ENCODE measurements around the gene TAF1C.

- TF ChIP-seq, protein P1, sequence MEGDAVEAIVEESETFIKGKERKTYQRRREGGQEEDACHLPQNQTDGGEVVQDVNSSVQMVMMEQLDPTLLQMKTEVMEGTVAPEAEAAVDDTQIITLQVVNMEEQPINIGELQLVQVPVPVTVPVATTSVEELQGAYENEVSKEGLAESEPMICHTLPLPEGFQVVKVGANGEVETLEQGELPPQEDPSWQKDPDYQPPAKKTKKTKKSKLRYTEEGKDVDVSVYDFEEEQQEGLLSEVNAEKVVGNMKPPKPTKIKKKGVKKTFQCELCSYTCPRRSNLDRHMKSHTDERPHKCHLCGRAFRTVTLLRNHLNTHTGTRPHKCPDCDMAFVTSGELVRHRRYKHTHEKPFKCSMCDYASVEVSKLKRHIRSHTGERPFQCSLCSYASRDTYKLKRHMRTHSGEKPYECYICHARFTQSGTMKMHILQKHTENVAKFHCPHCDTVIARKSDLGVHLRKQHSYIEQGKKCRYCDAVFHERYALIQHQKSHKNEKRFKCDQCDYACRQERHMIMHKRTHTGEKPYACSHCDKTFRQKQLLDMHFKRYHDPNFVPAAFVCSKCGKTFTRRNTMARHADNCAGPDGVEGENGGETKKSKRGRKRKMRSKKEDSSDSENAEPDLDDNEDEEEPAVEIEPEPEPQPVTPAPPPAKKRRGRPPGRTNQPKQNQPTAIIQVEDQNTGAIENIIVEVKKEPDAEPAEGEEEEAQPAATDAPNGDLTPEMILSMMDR (IDR thresholded peaks at IDR 0.05) = no peak
- no peak for TF ChIP-seq POLR2AphosphoS5 (IDR thresholded peaks at IDR 0.05)
These were observed 4.8 kb downstream of the TAF1C start for GRCh38 chr16:84182104-84182503.
